ENCODE measurements around the gene OSM. TPM values are rescaled to one million over a fixed set of nuclear protein-coding genes. Genes with fewer than 3 reads are reported as not detected.

The OSM gene
- total RNA-seq, 1 experiment from 2014 or later = not detected

DNA sequence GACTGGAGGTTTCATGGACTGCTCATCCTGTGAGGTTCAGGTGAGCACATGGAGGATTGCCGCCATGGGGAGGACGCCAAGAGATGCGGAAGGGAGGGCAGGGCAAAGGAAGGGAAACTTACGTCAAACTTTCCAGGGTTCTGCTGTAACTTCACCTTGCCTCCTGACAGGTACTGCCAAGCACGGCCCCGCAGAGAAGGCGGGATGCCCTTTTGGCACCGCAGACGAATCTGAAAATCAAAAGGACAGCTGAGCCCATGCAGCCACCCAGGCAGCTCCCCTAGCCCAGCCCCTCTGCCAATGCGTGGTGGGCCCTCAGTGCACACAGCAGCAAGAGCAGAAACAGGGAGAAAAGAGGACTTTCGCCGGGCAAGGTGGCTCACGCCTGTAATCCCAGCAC is 32.7 kb upstream of the OSM start:
- Histone ChIP-seq H3K36me3 (ENCODE audit: control insufficient read depth in 1 of 2, insufficient read depth in 2 of 2, low read length in 2 of 2) (no peaks in the 10 kb centered on the region; a peak in 2 of 4 replicates), H3K27ac (ENCODE audit: low read depth, low read length) (no peak overlapping the region), H4K20me1 (ENCODE audit: insufficient read depth) (no peaks in the 10 kb centered on the region), H3K27me3 (ENCODE audit: insufficient read depth, low read length) (no peaks in the 10 kb centered on the region), H3K4me2 (ENCODE audit: low read length) (no peak overlapping the region), H2AFZ (ENCODE audit: low read depth, low read length, poor library complexity, severe bottlenecking) (no peak overlapping the region), H3K9me2 (ENCODE audit: insufficient read depth) (no peaks in the 10 kb centered on the region), H3K9me3 (ENCODE audit: control insufficient read depth in 1 of 2, insufficient read depth in 1 of 2, low read depth in 1 of 2, low read length in 2 of 2) (no peaks in the 10 kb centered on the region), H3K4me3 (replicated peaks in 1 of 2; ENCODE audit: low read depth in 1 of 2, low read length in 2 of 2) (no peak overlapping the region), H3K79me2 (ENCODE audit: insufficient read depth, low read length) (no peaks in the 10 kb centered on the region), H3K9ac (ENCODE audit: low read length) (no peak overlapping the region), H3K4me1 (ENCODE audit: control insufficient read depth in 1 of 2, insufficient read depth in 2 of 2, low read length in 2 of 2) (peaks cover 44 to 48% of the 10 kb centered on the region in 2 experiments)
- TF ChIP-seq SIN3A (IDR thresholded peaks at IDR 0.05; ENCODE audit: low read depth) (no peak), FOSL1 (IDR thresholded peaks at IDR 0.05; ENCODE audit: low read depth) (no peak), TCF7L2 (IDR thresholded peaks at IDR 0.05; ENCODE audit: borderline replicate concordance, extremely low read depth, insufficient read depth, insufficient read length) (no peak), EZH2phosphoT487 (IDR thresholded peaks at IDR 0.05; ENCODE audit: borderline replicate concordance) (no peak), POLR2AphosphoS5 (IDR thresholded peaks at IDR 0.05; ENCODE audit: low read depth, low read length) (no peak), RAD21 (IDR thresholded peaks at IDR 0.05; ENCODE audit: low read depth) (no peak), CBX3 (IDR thresholded peaks at IDR 0.05; ENCODE audit: low read depth) (no peak), SP1 (IDR thresholded peaks at IDR 0.05; ENCODE audit: low read depth) (no peak), ZFX (IDR thresholded peaks at IDR 0.05) (no peak), ZNF274 (IDR thresholded peaks at IDR 0.05; ENCODE audit: low read depth, low read length) (no peak)
- TF ChIP-seq, protein P1, sequence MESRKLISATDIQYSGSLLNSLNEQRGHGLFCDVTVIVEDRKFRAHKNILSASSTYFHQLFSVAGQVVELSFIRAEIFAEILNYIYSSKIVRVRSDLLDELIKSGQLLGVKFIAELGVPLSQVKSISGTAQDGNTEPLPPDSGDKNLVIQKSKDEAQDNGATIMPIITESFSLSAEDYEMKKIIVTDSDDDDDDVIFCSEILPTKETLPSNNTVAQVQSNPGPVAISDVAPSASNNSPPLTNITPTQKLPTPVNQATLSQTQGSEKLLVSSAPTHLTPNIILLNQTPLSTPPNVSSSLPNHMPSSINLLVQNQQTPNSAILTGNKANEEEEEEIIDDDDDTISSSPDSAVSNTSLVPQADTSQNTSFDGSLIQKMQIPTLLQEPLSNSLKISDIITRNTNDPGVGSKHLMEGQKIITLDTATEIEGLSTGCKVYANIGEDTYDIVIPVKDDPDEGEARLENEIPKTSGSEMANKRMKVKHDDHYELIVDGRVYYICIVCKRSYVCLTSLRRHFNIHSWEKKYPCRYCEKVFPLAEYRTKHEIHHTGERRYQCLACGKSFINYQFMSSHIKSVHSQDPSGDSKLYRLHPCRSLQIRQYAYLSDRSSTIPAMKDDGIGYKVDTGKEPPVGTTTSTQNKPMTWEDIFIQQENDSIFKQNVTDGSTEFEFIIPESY (IDR thresholded peaks at IDR 0.05; ENCODE audit: extremely low read depth, insufficient replicate concordance, low read length) = no peak
- TF ChIP-seq, protein P2, sequence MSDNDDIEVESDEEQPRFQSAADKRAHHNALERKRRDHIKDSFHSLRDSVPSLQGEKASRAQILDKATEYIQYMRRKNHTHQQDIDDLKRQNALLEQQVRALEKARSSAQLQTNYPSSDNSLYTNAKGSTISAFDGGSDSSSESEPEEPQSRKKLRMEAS (IDR thresholded peaks at IDR 0.05) = no peak
- no TSS peak for BruUV-seq (replicated peaks)
- ChIA-PET RAD21 (ENCODE audit: low non-redundant PET in 1 of 2, low total read pairs in 2 of 2, uncharacterized antibody in 2 of 2, unreplicated experiment in 2 of 2) (no interaction called here), CTCF (no interaction called here), POLR2A (no interaction called here)
- no peak for ATAC-seq
- DNase-seq (ENCODE audit: low read depth, low spot score) = no peak
- intact Hi-C loops (cut with micrococcal nuclease) = no loop called here

All from HCT116 (cell line).